GM12878 (cell line): ENCODE data around the gene BZW1.

Experiments used
- CHD1 ChIP-seq: IDR thresholded peaks from 2 replicates; pipeline ENCODE4 v1.6.1; 2012; ENCODE audit warnings: low read depth, low read length, improper control_type of control experiment
- CREB1 ChIP-seq: IDR thresholded peaks from 2 replicates; pipeline ENCODE4 v1.6.1; 2012; ENCODE audit warnings: low read depth, mild to moderate bottlenecking, inconsistent platforms
- FOXM1 ChIP-seq: IDR thresholded peaks from 2 replicates; pipeline ENCODE4 v1.6.1; 2012; ENCODE audit warnings: low read depth, mild to moderate bottlenecking, inconsistent platforms, low read length, moderate library complexity
- HCFC1 ChIP-seq: fragments of 150-350 bp; IDR thresholded peaks from 2 replicates; pipeline ENCODE4 v1.6.1; 2014; ENCODE audit warnings: low read length
- HDAC2 ChIP-seq: fragments of 200-600 bp; sonication (generic); IDR thresholded peaks from 2 replicates; pipeline ENCODE4 v1.6.1; 2017
- NFYB ChIP-seq: IDR thresholded peaks from 2 replicates; pipeline ENCODE4 v1.6.1; 2011; ENCODE audit warnings: low read depth, mild to moderate bottlenecking, low read length, improper control_type of control experiment, moderate library complexity; ENCODE audit not compliant: insufficient read depth
- NR2C1 ChIP-seq: fragments of 450-650 bp; IDR thresholded peaks from 2 replicates; pipeline ENCODE4 v1.6.1; 2017; ENCODE audit warnings: antibody characterized with exemption, mild to moderate bottlenecking, moderate library complexity
- POLR2AphosphoS5 ChIP-seq: IDR thresholded peaks from 2 replicates; pipeline ENCODE4 v1.6.1; 2011; ENCODE audit warnings: mild to moderate bottlenecking, low read length, inconsistent platforms
- SIN3A ChIP-seq: IDR thresholded peaks from 2 replicates; pipeline ENCODE4 v1.6.1; 2012; ENCODE audit warnings: low read depth, low read length, improper control_type of control experiment
- TF ChIP-seq, protein P1 (sequence below): fragments of 450-650 bp; IDR thresholded peaks from 2 replicates; pipeline ENCODE4 v1.6.1; 2016; ENCODE audit warnings: mild to moderate bottlenecking, moderate library complexity, borderline replicate concordance

DNA sequence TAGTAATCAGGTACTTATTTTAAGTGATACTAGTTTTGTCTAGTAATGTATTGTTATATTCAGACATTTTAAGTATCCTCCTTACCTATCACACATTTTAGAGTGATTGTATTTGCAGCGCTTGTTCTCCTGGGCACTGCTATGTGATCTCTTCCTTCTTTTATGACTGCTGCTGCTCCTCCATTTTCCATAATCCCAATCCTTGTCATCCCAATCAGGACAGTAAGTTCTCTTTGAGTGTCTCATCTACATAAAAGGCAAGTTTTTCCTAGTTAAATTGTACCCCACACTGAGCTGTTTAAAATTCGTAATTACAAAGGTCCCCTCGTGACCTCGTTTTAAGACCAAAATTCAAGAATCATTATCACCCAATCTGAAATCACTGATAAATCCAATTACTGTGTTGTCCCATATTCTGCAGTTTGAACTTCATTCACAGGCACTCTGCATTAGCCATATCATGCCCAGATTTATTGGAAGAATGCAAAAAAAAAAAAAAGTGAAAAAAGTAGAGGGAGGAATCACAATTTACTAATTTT lies 50.0 kb downstream of the BZW1 start:
- TF ChIP-seq NR2C1 (no peak), NFYB (no peak), POLR2AphosphoS5 (no peak), CHD1 (no peak), HDAC2 (no peak), FOXM1 (no peak), CREB1 (no peak), SIN3A (no peak), HCFC1 (no peak)
- TF ChIP-seq, protein P1, sequence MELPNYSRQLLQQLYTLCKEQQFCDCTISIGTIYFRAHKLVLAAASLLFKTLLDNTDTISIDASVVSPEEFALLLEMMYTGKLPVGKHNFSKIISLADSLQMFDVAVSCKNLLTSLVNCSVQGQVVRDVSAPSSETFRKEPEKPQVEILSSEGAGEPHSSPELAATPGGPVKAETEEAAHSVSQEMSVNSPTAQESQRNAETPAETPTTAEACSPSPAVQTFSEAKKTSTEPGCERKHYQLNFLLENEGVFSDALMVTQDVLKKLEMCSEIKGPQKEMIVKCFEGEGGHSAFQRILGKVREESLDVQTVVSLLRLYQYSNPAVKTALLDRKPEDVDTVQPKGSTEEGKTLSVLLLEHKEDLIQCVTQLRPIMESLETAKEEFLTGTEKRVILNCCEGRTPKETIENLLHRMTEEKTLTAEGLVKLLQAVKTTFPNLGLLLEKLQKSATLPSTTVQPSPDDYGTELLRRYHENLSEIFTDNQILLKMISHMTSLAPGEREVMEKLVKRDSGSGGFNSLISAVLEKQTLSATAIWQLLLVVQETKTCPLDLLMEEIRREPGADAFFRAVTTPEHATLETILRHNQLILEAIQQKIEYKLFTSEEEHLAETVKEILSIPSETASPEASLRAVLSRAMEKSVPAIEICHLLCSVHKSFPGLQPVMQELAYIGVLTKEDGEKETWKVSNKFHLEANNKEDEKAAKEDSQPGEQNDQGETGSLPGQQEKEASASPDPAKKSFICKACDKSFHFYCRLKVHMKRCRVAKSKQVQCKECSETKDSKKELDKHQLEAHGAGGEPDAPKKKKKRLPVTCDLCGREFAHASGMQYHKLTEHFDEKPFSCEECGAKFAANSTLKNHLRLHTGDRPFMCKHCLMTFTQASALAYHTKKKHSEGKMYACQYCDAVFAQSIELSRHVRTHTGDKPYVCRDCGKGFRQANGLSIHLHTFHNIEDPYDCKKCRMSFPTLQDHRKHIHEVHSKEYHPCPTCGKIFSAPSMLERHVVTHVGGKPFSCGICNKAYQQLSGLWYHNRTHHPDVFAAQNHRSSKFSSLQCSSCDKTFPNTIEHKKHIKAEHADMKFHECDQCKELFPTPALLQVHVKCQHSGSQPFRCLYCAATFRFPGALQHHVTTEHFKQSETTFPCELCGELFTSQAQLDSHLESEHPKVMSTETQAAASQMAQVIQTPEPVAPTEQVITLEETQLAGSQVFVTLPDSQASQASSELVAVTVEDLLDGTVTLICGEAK = no peak
